ENCODE measurements around the gene PDZD7. TPM values are rescaled to one million over a fixed set of nuclear protein-coding genes. Genes with fewer than 3 reads are reported as not detected.

PDZD7 gene
- total RNA-seq, 2 experiments from 2014 or later = 1.7 to 3.1 TPM

- H3K27me3 Mint-ChIP-seq = no peaks in the 10 kb centered on the region
- no peak overlapping the region for H3K27ac ChIP-seq (ENCODE audit: low read depth in 1 of 2, low read length in 2 of 2)
- TF ChIP-seq, protein P1, sequence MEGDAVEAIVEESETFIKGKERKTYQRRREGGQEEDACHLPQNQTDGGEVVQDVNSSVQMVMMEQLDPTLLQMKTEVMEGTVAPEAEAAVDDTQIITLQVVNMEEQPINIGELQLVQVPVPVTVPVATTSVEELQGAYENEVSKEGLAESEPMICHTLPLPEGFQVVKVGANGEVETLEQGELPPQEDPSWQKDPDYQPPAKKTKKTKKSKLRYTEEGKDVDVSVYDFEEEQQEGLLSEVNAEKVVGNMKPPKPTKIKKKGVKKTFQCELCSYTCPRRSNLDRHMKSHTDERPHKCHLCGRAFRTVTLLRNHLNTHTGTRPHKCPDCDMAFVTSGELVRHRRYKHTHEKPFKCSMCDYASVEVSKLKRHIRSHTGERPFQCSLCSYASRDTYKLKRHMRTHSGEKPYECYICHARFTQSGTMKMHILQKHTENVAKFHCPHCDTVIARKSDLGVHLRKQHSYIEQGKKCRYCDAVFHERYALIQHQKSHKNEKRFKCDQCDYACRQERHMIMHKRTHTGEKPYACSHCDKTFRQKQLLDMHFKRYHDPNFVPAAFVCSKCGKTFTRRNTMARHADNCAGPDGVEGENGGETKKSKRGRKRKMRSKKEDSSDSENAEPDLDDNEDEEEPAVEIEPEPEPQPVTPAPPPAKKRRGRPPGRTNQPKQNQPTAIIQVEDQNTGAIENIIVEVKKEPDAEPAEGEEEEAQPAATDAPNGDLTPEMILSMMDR (IDR thresholded peaks at IDR 0.05) = no peak
- ATAC-seq (ENCODE audit: poor library complexity) (no peak), DNase-seq (no peak)
- ChIA-PET CTCF (no interaction called here), POLR2A (no interaction called here)
- H3K4me1 Mint-ChIP-seq (ENCODE audit: low read depth) = peaks cover 7% of the 10 kb centered on the region
- no peak overlapping the region for H3K4me3 Mint-ChIP-seq
- H3K27ac Mint-ChIP-seq = no peak overlapping the region
- no peaks in the 10 kb centered on the region for H3K9me3 ChIP-seq (ENCODE audit: control insufficient read depth in 1 of 2, insufficient read depth in 1 of 2, low read length in 2 of 2)
- no peaks in the 10 kb centered on the region for H3K9me3 Mint-ChIP-seq
- no peak overlapping the region for H3K4me3 ChIP-seq (ENCODE audit: low read length)
- no peaks in the 10 kb centered on the region for H3K27me3 ChIP-seq (ENCODE audit: control insufficient read depth in 1 of 2, insufficient read depth in 2 of 2, low read length in 2 of 2)
- H3K4me1 ChIP-seq (ENCODE audit: insufficient read depth, low read length) = peaks cover 6% of the 10 kb centered on the region
- intact Hi-C loops (cut with DNase I, micrococcal nuclease) = no loop called here
- peaks cover 47% of the 10 kb centered on the region for H3K36me3 Mint-ChIP-seq (ENCODE audit: low read depth)
- peaks cover 22% of the 10 kb centered on the region for H3K36me3 ChIP-seq (ENCODE audit: insufficient read depth, low read length)
Measured at GRCh38 chr10:100963826-100964225, 67.1 kb downstream of the PDZD7 start.

GRCh38 chr10:100962351-100963080, 68.4 kb downstream of the PDZD7 start:
- POLR2A ChIA-PET = no interaction called here
- H3K36me3 Mint-ChIP-seq (ENCODE audit: low read depth) = peaks cover 54% of the 10 kb centered on the region
- TF ChIP-seq, protein P1 (IDR thresholded peaks at IDR 0.05) = no peak

GRCh38 chr10:100960251-100960650, 70.7 kb downstream of the PDZD7 start:
- ChIA-PET CTCF (no interaction called here), POLR2A (no interaction called here)
- DNase-seq = no peak
- Mint-ChIP-seq H3K27ac (no peak overlapping the region), H3K4me3 (no peak overlapping the region), H3K27me3 (no peaks in the 10 kb centered on the region), H3K36me3 (ENCODE audit: low read depth) (peaks cover 70% of the 10 kb centered on the region), H3K9me3 (no peaks in the 10 kb centered on the region), H3K4me1 (ENCODE audit: low read depth) (no peaks in the 10 kb centered on the region)
- intact Hi-C loops (cut with DNase I, micrococcal nuclease) = no loop called here
- H3K4me3 ChIP-seq (ENCODE audit: low read length) = no peak overlapping the region
- H3K9me3 ChIP-seq (ENCODE audit: control insufficient read depth in 1 of 2, insufficient read depth in 1 of 2, low read length in 2 of 2) = no peaks in the 10 kb centered on the region
- H3K36me3 ChIP-seq (ENCODE audit: insufficient read depth, low read length) = peaks cover 47% of the 10 kb centered on the region
- no peaks in the 10 kb centered on the region for H3K27me3 ChIP-seq (ENCODE audit: control insufficient read depth in 1 of 2, insufficient read depth in 2 of 2, low read length in 2 of 2)
- no peak overlapping the region for H3K27ac ChIP-seq (ENCODE audit: low read depth in 1 of 2, low read length in 2 of 2)
- H3K4me1 ChIP-seq (ENCODE audit: insufficient read depth, low read length) = no peaks in the 10 kb centered on the region
- TF ChIP-seq, protein P1 (IDR thresholded peaks at IDR 0.05) = no peak
- ATAC-seq (ENCODE audit: poor library complexity) = no peak

More at GRCh38 chr10:100962351-100963080, 68.4 kb downstream of the PDZD7 start:
- Mint-ChIP-seq H3K27me3 (no peaks in the 10 kb centered on the region), H3K9me3 (no peaks in the 10 kb centered on the region), H3K4me1 (ENCODE audit: low read depth) (no peaks in the 10 kb centered on the region), H3K4me3 (no peak overlapping the region), H3K27ac (no peak overlapping the region)
- CTCF ChIA-PET = no interaction called here
- Histone ChIP-seq H3K27ac (ENCODE audit: low read depth in 1 of 2, low read length in 2 of 2) (no peak overlapping the region), H3K27me3 (ENCODE audit: control insufficient read depth in 1 of 2, insufficient read depth in 2 of 2, low read length in 2 of 2) (no peaks in the 10 kb centered on the region), H3K36me3 (ENCODE audit: insufficient read depth, low read length) (peaks cover 33% of the 10 kb centered on the region), H3K9me3 (ENCODE audit: control insufficient read depth in 1 of 2, insufficient read depth in 1 of 2, low read length in 2 of 2) (no peaks in the 10 kb centered on the region), H3K4me3 (ENCODE audit: low read length) (no peak overlapping the region), H3K4me1 (ENCODE audit: insufficient read depth, low read length) (no peaks in the 10 kb centered on the region)
- no peak for DNase-seq
- no peak for ATAC-seq (ENCODE audit: poor library complexity)
- intact Hi-C loops (cut with DNase I, micrococcal nuclease) = no loop called here

Small RNA genes within 50 kb of the gene (microRNA-seq; reads per million reads assigned to microRNA genes)
- not detected for gene MIR608 (ENCODE audit: borderline microRNAs expressed, borderline replicate concordance)

Other genes with a start within 250 kb of the PDZD7 start
- gene SLF2, start 118.2 kb downstream of the PDZD7 start, total RNA-seq = 10 to 100 TPM; 11.1 TPM
- 1 to 10 TPM; 1.1 to 1.6 TPM for gene SEMA4G, start 61.6 kb downstream of the PDZD7 start, total RNA-seq
- 10 to 100 TPM; 28.5 to 31.0 TPM for gene MRPL43, start 43.6 kb downstream of the PDZD7 start, total RNA-seq
- gene TWNK, start 43.6 kb downstream of the PDZD7 start, total RNA-seq = 1 to 10 TPM; 2.7 to 2.8 TPM
- gene LZTS2, start 31.3 kb downstream of the PDZD7 start, total RNA-seq = 1 to 10 TPM; 9.0 to 9.6 TPM
- 10 to 100 TPM; 43.2 to 48.3 TPM for gene SFXN3, start 105 bp upstream of the PDZD7 start, total RNA-seq
- not detected for gene KAZALD1, start 30.9 kb upstream of the PDZD7 start, total RNA-seq
- gene TLX1, start 100.2 kb upstream of the PDZD7 start, total RNA-seq = not detected
- not detected for gene LBX1, start 198.3 kb upstream of the PDZD7 start, total RNA-seq

Data from CD4-positive, alpha-beta T cell (primary cell).